ENCODE data around the gene ANKEF1.

Gene ANKEF1

GRCh38 chr20:10078403-10078802 lies 43.6 kb downstream of the ANKEF1 start:
- DNase-seq (ENCODE audit: low read depth), result no peak
- no peak for TF ChIP-seq CTCF (IDR thresholded peaks at IDR 0.05; ENCODE audit: low read depth, low read length, missing control alignments)
- H3K4me3 ChIP-seq (ENCODE audit: low read depth, low read length), result no peak overlapping the region

- no peak for DNase-seq (ENCODE audit: low read depth)
- no peak overlapping the region for H3K4me3 ChIP-seq (ENCODE audit: low read depth, low read length)
- no peak for TF ChIP-seq CTCF (IDR thresholded peaks at IDR 0.05; ENCODE audit: low read depth, low read length, missing control alignments)
Measured at GRCh38 chr20:10079964-10080363, 45.2 kb downstream of the ANKEF1 start.

- no peak for TF ChIP-seq CTCF (IDR thresholded peaks at IDR 0.05; ENCODE audit: low read depth, low read length, missing control alignments)
- no peak for DNase-seq (ENCODE audit: low read depth)
- H3K4me3 ChIP-seq (ENCODE audit: low read depth, low read length), result no peak overlapping the region
Measured at GRCh38 chr20:10080574-10080973, 45.8 kb downstream of the ANKEF1 start.

GRCh38 chr20:10089871-10090587 lies 55.2 kb downstream of the ANKEF1 start:
- no peak for DNase-seq (ENCODE audit: low read depth)
- H3K4me3 ChIP-seq (ENCODE audit: low read depth, low read length), result no peak overlapping the region
- no peak for TF ChIP-seq CTCF (IDR thresholded peaks at IDR 0.05; ENCODE audit: low read depth, low read length, missing control alignments)

GRCh38 chr20:10090588-10091166 lies 55.9 kb downstream of the ANKEF1 start:
- peak; percentile 71 for TF ChIP-seq CTCF (IDR thresholded peaks at IDR 0.05; ENCODE audit: low read depth, low read length, missing control alignments)
- DNase-seq (ENCODE audit: low read depth), result no peak
- H3K4me3 ChIP-seq (ENCODE audit: low read depth, low read length), result no peak overlapping the region

GRCh38 chr20:10093087-10093591 lies 58.4 kb downstream of the ANKEF1 start:
- DNase-seq (ENCODE audit: low read depth), result no peak
- no peak for TF ChIP-seq CTCF (IDR thresholded peaks at IDR 0.05; ENCODE audit: low read depth, low read length, missing control alignments)
- H3K4me3 ChIP-seq (ENCODE audit: low read depth, low read length), result no peak overlapping the region

Measured in GM12864 (cell line).